GM21447 (cell line): Measurements from ENCODE around the gene NDUFAF2.

ENCODE experiments used
- ATAC-seq: cut with Tn5 transposase; IDR thresholded peaks from one replicate; pipeline ENCODE4 v1.9.1; 2021; ENCODE audit not compliant: unreplicated experiment

The NDUFAF2 gene

GRCh38 chr5:61114441-61114840 is 169.4 kb downstream of the NDUFAF2 start:
- ATAC-seq: no peak

DNA sequence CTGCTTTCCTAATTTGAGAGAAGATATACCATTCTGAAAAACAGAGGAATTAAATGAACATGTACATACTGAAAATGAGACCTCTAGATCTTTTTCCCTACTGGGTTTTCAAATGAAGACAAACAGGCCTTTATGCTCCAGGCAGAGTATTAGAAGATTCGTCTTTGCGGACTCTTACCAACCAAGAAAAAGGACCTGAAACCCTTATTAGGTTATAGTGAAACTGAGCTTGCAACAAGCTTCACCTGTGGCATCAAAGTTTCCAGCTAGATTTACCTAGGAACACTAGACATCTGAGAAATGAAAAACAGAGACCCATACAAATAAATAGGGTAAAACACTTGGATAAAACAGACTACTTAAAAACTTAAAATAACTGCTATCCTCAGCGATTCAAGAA is 171.0 kb downstream of the NDUFAF2 start:
- peak; percentile 76 for ATAC-seq

GRCh38 chr5:61119066-61119465 is 174.1 kb downstream of the NDUFAF2 start:
- ATAC-seq: no peak

DNA sequence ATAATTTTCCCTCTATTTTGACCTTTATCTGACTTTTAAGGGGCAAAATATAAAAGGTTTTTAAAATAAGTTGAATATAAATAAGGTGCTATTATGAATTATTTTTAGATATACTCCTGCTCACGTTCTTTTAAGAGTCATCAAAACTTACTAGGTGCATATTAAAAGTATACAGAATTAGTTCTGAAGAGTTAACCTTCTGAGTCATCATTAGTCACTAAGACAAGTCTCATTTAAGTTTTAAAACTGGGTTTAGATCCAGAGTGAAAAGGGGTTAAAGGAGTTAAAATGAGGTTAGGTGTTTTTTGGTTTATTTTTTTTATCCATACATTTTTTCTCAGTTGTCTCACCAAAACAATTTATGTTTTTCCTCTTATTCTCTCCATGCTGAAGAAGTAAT is 175.5 kb downstream of the NDUFAF2 start:
- no peak for ATAC-seq

- no peak for ATAC-seq
Observed at GRCh38 chr5:61123145-61123544, 178.1 kb downstream of the NDUFAF2 start.

- ATAC-seq: no peak
Observed at GRCh38 chr5:61130289-61130688, 185.3 kb downstream of the NDUFAF2 start.

DNA sequence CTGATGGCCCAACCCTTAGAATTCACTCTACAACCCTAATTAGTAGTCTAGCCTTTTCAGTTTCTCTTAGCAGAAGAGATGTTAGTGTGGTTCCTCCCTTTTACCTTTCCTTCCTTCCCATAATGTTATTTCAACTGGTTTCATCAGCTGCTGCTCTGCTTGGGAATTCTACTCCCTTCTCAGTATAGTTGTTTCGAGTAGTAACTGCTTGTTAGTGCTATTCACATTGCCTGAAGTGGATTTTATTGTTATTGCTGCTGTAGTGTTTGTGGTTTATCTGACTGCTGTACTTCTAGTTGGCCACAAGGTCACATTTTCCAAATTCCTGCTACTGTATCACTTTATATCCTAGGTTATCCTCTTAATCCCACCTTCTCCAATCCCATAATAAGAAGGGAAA is 187.6 kb downstream of the NDUFAF2 start:
- ATAC-seq: no peak

- no peak for ATAC-seq
Observed at GRCh38 chr5:61137835-61138234, 192.8 kb downstream of the NDUFAF2 start.

GRCh38 chr5:61139094-61139873 is 194.3 kb downstream of the NDUFAF2 start:
- ATAC-seq: no peak

DNA sequence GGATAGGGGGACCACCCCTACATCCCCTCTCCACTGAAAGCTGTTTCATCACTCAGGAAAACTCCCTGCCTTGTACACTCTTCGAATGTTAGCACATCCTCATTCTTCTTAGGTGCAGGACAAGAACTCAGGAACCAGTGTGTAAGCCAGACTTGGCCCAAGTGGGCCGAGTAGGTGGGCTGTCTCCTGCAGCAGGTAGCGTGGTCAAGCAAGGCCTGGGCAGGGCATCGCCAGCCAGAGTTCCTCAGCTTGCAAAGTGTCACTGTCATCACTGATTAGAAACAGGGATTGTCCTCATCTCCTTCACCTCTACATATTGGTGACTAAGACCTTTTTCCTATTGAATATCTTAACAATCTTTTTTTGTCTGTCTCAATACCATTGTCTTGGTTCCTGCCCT is 194.9 kb downstream of the NDUFAF2 start:
- no peak for ATAC-seq

GRCh38 chr5:61141801-61142200 is 196.8 kb downstream of the NDUFAF2 start:
- no peak for ATAC-seq

DNA sequence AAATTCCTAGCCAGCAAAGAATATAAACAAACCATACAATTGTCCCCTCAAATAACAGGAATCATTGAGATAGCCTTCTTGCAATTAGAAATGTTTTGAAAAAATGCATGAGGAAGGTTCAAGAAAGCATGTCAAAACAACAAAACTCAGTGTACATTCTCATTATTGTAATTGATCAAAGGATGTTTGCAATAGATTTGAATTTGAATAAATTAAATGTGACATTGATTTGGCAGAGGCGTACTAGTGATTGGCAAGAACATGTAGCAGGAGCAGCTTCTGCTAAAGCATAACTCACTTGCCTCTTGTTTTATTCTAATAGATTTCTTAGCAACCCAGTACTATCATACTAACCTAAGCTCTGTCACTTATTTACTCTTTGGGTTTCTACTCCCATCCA is 197.4 kb downstream of the NDUFAF2 start:
- no peak for ATAC-seq

- ATAC-seq: no peak
Observed at GRCh38 chr5:61142811-61143210, 197.8 kb downstream of the NDUFAF2 start.

- ATAC-seq: no peak
Observed at GRCh38 chr5:61148515-61148914, 203.5 kb downstream of the NDUFAF2 start.

- ATAC-seq: no peak
Observed at GRCh38 chr5:61151893-61152292, 206.9 kb downstream of the NDUFAF2 start.

GRCh38 chr5:61159070-61159469 is 214.1 kb downstream of the NDUFAF2 start:
- no peak for ATAC-seq

GRCh38 chr5:61159836-61160235 is 214.8 kb downstream of the NDUFAF2 start:
- ATAC-seq: no peak

GRCh38 chr5:61160497-61160896 is 215.5 kb downstream of the NDUFAF2 start:
- no peak for ATAC-seq

DNA sequence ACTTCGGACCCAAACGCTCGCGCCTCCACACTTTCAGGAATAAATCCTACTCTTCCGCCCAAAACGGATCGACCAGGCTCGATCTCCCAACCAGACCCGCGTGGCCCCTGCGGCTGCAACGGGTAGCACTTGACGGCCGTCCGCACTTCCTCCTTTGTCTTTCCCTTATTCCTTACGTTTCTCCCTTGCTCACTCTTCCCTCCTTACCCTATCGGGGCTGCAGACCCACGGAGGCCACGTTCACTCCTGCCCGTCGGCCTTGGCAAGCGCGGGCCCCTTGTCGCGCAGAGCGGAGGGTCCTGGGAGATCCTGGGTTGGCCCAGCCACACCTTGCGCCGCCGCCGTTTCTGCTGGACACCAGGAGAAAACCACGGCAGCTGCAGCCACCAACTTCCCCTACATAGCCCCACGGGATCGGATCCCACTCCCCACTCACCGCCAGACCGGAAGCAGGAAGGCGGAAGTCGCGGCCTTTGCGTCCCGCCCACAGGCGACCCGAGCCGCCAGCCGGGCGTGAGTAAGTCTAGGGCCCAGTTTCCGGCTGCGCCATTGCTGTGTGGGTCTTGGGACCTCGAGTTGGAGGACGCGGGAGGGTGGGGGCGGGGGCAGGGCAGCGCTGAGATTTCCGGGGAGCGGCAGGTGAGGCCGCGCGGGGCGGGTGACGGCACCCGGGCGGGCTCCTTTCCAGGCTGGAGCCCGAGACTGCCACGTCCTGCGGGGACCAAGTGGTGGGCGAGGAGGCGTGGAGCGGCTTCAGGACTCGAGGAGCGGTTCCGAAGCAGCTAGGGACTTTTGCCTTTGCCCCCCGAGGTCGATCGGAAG is 217.2 kb downstream of the NDUFAF2 start, which contains the start of gene SMIM15:
Gene SMIM15 (minus strand): TSS at position 459 of the 822 bp plus-strand sequence. CDS start 2,297 bp downstream, outside the sequence.
- ATAC-seq: peak; percentile 97

DNA sequence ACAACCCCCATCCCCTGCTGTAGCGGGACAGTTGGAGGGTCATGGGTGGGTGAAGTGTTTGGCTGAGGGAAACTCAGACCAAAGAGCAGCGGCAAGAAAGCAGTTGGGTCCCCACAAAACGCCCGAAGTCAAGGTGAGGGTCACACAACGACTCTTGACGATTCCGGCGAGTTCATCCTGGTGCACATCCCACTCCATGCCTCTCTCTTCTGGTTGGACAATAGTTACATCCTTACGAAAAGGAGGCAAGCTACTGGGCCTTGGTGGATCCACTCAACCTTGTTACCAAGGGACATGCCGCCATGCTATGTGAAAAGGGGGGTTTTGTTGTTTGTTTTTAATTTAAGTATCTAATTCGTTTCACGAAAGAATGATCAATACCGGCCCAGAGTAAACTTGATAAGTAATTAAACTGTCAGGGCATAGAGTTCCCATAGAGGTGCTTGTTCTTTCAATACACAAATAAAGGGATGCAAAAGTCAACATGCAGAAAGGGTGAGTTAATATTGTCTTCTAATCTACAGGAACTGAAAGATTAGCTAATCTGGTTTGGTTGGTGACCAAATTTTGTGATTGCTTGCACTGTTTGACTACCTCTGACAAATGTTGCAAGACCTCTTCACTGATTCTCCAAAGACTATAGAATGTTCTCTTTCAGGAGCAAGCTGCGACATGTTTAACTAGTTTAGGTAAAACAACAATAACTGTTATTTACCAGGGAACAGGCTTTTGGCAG is 218.0 kb downstream of the NDUFAF2 start:
- ATAC-seq: no peak

DNA sequence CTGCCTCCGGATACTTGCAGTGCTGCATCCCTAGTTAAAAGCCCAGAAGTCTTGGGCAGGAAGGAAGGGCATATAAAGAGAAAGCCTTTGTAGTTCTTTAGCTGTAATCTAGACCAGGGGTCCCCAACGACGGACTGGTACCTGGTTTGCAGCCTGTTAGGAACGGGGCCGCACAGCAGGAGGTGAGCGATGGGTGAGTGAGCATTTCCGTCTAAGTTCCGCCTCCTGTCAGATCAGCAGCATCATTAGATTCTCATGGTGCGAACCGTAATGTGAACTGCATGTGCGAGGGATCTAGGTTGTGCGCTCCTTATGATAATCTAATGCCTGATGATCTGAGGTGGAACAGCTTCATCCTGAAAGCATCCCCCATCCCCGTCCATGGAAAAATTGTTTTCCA is 218.9 kb downstream of the NDUFAF2 start:
- ATAC-seq: no peak
